DMS 273 (cell line): ENCODE data around the gene APPL2.

Experiments used
- DNase-seq: peaks from one replicate; lab custom pipeline; 2025; ENCODE audit not compliant: unreplicated experiment; lab: John Stamatoyannopoulos, UW

Gene APPL2

DNA sequence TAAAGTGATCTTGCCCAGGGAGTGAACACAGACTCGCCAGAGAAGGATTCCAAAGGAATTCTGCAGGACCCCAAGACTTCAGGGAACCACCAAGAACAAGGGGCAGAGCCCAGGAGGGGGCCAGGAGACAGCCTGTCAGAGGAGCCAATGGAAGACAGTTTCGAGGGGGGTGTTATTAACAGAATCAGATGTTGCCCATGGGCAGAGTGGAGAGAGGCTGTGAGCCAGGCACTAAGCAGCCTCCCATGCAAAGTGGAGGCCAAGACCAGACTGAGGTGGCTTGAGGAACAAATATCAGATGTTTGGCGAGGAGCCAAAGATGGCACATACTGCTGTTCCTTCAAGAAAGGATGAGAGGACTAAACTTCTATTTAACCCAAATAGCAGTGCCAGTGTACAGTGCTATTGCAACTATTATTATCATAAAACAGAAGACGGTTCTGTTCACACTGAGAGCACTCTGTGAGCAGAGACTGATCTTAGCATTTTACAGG lies 12.6 kb downstream of the APPL2 start:
- no peak for DNase-seq

DNA sequence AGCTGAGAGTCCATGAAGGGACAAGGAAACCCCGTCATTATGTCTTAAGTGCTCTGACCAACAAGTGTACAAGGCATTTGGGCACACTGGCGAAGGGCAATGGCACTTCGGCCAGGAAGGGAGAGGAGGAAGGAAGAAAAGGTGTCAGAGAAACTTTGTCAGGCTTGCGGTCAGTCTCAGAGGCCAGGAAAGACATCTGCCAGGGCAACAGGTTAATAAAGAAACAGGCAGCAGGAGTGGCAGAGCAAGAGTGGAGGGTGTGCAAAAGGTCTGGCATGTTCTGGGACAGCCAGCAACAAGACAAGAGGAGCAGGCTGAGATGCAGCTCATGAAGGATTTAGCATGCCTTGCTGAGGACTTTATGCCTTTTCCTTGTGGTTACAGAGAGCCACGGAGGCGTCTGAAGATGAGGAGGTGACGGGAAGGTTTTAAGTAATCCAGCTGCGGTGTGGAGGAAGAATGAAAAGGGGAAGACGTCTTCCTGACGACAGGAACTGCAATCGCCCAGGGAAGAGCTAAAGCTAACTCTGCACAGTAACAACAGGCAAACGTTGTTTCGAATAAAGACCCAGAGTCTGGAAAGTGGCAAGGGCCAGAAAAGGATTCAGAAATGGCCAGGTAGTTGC lies 13.1 kb downstream of the APPL2 start:
- no peak for DNase-seq

DNA sequence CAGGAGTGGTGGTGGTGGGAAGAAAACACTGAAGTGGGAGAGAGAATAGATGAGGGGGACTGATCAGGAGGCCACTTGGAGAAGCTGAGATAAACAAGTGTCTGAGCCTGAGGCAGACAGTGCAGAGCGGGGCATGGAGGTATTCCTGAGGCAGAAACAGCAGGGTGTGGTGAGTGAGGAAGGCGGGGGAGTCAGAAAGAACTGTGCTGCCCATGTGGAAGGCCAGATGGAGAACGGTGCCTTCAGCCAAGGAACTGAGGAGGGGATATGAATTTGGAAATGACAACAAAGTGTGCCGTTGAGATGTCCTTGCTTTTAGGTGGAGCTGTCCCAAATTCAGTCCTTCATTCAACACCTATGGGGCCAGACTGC lies 13.7 kb downstream of the APPL2 start:
- no peak for DNase-seq

DNA sequence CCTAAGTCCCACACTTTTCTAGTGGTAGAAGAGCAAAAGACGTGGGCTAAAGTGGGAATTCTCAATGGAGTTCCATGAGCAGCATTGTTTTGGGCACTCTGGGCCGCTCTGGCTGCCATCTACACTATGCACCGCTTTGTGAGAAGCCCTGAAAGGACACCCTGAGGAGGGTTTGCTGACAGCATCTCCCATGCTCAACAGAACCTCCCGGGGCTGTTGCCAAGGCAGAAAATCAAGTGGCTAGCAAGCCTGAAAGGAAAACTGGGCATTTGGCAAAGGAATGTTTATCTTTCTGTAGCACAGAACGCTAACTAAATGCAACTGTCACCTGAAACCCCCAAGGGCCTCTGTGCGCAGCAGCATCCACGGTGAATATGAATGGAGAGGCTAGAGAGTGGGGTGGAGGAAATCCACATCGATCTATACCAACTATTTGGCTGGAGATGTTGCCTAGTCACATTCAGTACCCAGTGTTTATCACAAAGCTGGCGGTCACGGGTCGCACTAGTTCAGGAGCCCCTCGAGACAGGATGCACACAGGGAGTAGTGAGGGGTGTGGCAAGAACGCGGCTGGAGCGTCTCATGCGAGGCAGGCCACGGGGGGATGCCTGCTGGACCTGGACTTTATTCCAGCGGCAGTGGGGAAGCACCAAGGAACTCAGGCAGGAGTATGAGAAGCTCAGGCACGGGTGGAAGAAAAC lies 14.2 kb downstream of the APPL2 start:
- no peak for DNase-seq

DNA sequence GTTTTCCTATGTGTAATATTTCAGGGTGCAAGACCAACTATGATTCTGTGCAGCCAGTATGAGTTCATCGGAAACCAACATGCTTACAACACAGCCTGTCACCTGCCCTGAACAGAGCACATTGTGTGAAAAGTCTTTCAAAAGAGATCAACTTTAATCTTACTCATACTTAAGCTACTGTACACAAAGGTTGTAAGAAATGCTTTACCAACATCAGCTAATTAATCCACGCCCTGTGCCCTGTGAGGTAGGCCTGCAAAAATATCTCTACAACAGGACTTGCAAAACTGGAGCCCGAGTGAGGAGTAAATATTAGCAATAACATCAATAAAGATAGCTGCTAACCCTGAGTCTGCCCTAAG lies 15.1 kb downstream of the APPL2 start:
- no peak for DNase-seq

DNA sequence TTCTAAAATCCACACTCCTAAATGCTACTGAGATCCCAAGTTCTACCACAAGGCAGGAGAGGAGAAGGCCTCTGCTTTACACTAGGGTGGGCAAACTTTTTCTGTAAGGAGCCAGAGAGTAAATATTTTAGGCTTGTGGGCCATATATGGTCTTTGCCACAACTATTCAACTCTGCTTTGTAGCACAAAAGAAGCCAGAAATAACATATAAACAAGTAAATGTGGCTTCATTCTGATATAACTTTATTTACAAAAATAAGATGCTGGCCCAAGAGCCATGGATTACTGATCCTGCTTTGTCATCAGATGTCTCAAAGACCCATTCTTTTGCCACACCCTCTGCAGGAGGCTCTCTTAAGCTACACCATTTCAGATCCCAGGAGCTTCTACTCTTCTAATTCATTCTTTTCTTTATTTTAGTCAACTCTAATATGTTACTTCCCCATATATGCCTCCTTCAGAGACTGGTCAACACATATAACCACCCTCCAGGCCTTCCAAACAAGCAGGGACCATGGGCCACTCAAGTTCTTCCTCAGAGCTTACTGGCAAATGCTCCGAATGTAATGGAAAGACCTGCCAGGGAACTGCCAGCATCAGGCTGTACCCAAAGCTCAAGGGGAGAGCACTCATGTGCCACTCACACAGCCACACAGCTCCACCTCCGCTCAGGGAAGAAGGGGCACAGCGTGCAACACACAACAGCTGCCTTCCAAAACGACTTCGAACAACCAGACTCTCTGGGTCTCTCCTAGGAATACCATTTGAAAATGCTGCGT lies 15.6 kb downstream of the APPL2 start:
- no peak for DNase-seq

DNA sequence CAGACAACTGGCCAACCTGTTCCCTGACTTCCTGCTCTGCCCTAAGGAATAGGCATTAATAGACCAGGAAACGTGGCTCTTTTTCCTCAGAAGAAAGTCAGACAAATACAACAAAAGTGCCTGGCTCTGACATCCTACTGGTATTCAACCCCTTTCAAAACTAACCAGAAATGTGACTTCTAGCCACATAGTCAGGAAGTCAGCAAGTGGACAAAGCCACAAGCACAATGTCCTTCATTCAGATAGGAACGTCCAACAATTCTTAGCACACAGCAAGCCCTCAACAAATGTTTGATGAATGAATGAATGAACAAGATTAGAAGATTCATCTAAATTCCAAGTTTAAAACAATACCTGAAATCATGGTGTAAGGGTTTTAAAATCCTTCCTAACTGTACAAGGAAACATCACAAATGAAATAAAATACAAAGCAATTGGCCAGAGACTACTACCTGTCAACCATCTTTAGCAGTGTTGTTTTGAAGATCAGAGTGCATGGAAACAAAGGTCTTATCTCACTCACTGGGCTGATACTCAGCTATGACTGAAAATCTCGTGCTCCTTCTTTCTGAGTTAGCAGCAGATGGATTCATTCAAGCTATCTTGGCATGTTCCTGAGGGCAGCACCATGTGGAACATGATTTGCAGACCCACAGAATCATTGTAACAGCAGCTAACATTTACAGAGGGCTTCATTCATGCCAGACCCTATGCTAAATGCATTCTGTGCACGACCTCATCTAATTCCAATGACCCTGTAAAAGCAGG lies 16.5 kb downstream of the APPL2 start:
- no peak for DNase-seq

DNA sequence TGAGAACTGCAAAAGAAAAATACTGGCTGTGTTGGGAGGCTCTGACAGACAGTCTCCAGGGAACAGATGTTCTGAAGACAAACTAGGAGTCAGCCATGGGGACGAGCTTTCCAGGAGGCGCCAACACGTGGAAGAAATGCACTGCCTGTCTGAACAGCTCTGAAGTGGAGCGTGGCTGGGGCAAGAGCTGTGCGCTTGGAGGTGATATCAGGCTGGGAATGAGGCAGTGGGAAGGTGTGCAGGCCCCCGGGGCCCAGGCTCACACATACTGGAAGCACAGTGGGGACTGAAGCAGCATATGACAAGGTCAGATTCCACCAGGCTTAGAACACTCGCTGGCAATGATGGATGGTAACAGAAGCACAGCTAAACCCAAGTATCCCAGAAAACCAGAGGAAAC lies 17.5 kb downstream of the APPL2 start:
- DNase-seq: no peak

DNA sequence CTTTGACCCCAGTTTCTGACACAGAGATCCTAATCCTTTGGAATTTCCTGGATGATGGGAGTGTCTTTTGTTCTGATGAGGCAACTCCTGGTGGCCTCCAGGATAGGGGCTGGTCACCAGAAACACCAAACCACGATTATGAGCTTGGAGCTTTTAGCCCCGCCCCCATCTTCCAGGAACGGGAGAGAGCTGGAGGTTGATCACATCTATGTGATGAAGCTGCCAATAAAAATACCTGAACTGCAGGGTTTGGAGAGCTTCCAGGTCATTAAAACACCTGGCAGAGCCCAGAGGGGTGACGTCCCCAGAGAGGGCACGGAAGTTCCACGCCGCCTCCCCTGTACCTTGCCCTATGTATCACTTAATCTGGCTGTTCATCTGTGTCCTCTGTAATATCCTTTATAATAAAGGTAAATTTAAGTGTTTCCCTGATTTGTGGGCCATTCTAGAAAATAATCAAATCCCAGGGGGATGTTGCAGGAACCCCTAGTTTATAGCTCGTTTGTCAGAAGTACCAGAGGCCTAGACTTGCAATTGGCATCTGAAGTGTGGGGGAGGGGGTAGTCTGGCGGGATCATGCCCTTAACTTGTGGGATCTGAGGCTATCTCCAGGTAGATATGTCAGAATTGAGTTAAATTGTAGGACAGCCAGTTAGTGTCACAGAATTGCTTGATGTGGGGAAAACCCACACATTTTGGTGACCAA lies 21.2 kb downstream of the APPL2 start:
- DNase-seq: no peak

DNA sequence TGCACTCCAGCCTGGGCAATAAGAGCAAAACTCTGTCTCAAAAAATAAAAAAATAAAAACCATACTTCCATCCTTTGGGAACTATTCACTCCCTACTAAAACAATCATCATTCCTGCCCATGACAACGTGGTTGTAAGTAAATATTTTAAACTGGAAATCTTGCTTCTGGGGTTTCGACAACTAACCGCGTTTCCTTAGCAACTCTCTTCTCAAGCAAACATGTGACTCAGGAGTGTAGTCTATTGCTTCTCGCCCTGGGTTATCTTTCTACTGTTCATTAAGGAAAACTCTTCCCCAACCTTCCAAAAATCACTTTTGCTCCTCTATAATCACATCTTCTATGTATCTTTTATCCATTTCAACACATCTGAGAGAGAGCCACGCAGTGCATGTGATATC lies 21.8 kb downstream of the APPL2 start:
- DNase-seq: no peak

DNA sequence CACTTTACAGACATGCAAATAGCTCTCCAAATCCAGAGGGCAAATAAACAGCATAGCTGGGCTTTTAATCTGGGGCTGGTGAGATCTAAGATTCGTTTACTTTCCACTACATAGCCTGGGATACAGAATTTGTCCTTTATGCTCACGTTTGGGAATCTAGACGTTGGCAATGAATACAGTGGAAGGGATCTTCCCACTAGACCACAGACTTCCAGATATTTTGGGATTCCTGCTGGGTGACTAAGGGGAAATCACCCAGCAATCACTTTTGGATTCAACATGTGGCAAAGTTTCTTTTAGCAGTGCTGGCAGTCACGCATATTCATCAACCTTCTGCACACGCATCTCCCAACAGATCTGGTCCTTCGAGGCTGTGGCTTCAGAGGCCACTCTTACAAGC lies 23.5 kb downstream of the APPL2 start:
- no peak for DNase-seq

DNA sequence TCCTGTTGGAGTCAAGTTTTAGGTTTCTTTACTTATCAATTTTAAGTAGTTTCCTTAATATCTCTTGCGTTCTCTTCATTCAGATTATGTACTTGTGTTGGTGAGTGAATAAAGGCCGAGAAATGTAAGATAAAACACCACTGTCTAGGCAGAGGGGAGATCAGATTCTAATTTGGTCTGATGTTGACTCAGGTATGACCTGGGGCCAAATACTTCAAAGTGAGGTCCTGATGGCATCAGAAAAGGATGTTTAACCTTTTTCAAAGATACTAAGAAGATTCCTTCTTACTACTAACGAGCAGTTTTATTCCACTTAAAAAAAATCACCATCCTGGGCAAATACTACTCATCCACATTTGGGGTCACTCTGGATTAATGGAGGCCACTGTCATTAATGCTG lies 26.9 kb downstream of the APPL2 start:
- DNase-seq: no peak

DNA sequence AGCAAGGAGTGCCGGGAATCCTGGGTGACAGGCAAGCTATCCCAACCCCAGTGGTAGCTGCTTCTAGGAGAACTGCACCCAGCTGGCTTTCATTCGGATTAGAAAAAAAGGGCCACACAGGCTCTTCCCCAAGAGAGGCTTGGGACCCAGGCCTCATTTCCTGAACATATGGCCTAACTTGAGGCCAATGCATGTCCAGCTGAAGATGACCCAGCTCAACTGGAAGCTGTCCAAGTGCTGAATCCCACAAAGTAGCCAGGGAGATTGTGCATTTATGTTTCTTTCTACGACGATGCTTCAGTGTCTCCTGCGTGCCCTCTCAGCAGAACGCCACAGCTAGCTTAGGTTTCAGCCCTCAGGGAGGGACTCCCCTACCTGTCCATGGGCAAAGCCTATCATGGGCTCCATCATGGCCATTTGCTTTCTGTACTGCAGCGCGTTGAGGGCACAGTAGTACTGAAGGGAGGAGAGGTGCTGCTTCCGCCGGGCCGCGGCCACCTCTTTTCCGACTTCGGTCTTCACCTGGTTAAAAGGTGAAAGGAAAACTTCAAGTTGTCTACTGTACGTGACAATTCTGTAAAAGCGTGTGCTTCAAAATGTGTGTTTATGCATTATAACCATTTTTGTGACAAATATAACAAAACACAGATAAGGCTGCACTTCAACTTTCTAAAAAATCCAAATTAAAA lies 29.1 kb downstream of the APPL2 start:
- DNase-seq: no peak

DNA sequence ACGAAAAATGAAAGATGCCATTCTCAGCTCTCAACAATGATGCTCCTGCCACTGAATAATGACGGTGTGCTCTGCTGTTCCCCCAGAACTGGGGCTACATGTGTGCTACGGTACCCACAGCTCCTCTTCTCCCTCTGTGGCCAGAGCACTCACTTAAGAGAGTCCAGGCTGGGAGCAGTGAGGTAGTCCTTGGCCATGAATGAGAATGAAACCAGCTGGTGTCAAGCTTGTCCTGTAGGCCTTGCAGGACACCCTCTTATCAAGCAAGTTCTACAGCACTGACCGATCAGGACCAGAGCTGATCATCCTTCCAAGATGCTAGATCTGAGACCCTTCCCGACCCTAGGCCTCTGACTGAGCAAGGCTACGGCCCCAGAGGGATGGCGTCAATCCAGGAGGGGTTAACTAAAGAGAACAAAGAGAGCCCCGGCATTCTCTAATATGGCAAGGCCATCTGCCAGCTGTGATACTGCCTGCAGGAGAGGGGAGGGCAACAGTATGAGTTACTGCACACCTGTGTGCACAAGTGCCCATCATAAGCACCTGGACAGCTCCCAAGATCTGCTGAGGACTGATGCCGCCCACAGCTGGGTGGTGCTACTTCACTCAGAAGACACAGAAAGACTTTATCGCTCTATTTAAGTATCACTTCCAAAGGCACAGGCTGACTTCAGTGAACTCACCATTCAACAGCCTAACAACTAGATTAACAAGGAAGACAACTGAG lies 30.5 kb downstream of the APPL2 start:
- no peak for DNase-seq

DNA sequence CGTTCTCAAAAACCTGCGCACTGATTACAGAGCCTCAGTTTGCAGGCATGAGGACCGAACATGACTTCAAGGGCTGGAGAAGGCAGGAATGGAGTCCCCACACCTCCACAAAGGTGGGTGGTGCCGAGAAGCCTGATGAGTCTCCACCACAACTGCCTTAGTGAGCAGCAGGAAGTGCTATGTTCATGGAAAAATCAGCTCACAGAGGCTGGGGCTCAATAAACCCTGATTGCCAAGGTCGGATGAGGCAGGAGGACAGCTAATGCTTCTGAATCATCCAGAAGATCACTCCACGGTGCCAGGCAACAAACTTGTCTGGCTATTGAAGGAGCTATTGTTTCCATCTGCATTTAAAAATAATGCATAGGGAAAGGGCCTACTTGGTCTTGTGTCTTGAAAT lies 31.1 kb downstream of the APPL2 start:
- no peak for DNase-seq

DNA sequence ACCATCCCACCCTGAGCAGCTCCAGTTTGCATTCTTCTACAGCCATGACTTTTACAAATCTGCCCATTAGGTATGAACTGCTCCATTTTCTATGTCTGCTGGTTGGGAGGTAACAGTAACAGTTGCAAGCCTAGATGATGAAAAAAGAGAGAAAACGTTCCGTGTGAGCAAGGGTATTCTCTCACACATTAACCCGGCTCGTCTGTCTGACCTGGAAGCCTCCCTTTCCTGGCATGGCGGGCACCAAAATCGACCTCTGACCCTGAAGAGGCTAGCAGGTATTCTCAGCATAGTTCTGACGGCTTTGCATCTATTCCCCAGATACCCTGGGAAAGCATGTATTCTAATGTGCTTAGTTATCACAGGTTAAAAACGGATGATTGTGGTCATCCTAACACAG lies 31.8 kb downstream of the APPL2 start:
- no peak for DNase-seq

DNA sequence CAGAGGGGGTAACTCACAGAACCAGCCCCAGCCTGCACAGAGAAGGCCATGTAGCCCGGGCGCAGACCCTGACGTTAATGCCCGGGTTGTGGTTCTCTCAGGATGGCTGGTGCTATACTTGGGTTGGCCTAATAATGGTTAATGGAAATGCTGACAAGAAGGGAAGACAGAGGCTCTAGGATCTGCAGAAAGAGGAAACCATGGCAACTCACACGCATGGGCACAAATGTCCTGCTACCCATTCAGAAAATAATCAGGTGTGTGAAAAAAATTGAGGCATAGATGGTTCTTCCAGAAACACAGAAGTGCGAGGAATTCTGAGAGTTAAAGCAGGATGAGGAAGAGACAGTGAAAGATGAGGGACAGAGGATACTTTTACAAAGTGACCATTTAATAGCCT lies 33.8 kb downstream of the APPL2 start:
- no peak for DNase-seq

DNA sequence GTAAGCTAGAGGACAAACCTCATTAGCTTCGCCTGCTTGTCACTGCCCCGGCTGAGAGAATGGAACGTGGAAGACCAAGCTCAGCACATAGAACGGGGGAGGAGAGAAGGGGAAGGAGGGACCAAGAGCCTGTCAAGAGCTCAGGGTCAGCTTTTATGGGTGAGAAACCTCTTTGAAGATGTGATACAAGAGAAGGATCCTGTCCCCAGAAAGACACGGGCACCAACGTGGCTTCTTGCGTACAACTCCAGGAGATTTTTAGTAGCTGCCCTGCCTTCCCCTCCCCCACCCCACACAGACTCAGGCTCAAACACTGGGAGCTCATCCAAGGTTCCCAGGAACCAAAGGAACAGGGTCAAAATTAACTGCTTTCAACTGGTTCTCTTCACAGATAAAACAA lies 34.7 kb downstream of the APPL2 start:
- no peak for DNase-seq

DNA sequence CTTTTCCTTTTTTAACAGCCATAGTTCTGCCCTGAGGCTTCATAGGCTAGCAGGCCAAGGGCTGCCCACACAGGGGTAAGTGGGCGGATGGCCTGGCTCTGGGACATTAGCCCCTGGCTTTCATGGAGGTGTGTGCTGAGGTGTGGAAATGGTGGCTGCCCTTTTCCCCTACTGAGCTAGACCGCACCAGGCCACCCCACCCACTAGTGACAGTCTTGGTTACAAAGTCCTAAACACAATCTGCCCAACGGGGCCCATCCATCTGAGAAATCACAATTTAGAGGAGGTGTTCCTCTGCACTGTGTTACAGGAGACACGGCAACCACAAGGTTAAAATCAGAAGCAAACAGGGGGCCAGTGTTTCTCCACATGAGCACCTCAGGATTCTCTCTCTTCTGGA lies 35.6 kb downstream of the APPL2 start:
- DNase-seq: no peak

DNA sequence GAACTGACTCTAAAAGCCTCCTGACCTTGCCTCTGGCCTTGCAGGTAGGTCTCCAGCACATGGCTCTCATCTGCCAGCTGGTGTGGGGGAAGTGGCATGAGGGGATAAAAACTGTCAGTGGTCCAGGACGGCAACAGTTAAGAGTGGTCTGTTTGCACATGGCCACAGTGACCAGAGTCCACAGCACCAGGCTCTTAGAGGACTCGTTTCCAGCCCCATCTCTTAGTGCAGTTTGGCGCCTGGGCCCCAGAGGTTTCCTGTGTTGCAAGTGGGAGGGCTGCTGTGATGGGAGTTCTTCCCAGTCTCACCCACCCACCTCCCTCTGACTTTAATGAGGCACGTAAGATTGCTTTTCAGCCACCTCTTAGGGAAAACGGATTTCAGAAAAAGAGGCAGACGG lies 37.0 kb downstream of the APPL2 start:
- DNase-seq: no peak
